HEK293 (cell line): ENCODE measurements around the gene MKI67.

ENCODE experiments used
- CTCF ChIA-PET: fragments of 350-600 bp; formaldehyde crosslinking; extraction: SDS; loops from one replicate; lab custom pipeline; 2021; ENCODE audit warnings: antibody characterized with exemption; lab: Yijun Ruan, JAX
- POLR2A ChIA-PET: fragments of 300-600 bp; formaldehyde crosslinking; extraction: SDS; loops from one replicate; lab custom pipeline; 2020; ENCODE audit warnings: antibody characterized with exemption, inconsistent platforms; lab: Yijun Ruan, JAX
- H3K27ac ChIP-seq: fragments of 200-500 bp; sonication (Bioruptor generic); 2 replicates; pipeline ENCODE4 v1.5.1; 2014; ENCODE audit warnings: low read depth, low read length, control low read depth, inconsistent platforms; ENCODE audit errors: extremely low read depth
- H3K36me3 ChIP-seq, 2 experiments: fragments of 200-500 bp in 1 of 2; sonication (Bioruptor generic) in 1 of 2; 1 replicate in 1 of 2; 2 replicates in 1 of 2; pipeline ENCODE4 v1.5.1; 2014 to 2017; ENCODE audit warnings: inconsistent platforms in 2 of 2, low read length in 2 of 2; ENCODE audit not compliant: control insufficient read depth in 2 of 2, insufficient read depth in 1 of 2
- H3K4me1 ChIP-seq: fragments of 200-500 bp; sonication (Bioruptor generic); 2 replicates; pipeline ENCODE4 v1.5.1; 2014; ENCODE audit warnings: mild to moderate bottlenecking, low read length, inconsistent platforms; ENCODE audit not compliant: control insufficient read depth, insufficient read depth
- H3K4me3 ChIP-seq: 2 replicates; pipeline ENCODE4 v1.5.1; 2011; ENCODE audit warnings: low read depth, mild to moderate bottlenecking, control low read depth, low read length, moderate library complexity
- H3K9me3 ChIP-seq: fragments of 200-500 bp; sonication (Bioruptor generic); 2 replicates; pipeline ENCODE4 v1.5.1; 2014; ENCODE audit warnings: low read depth, low read length, inconsistent platforms; ENCODE audit not compliant: control insufficient read depth, insufficient read depth
- AEBP2 ChIP-seq: fragments of 450-650 bp; formaldehyde crosslinking; IDR thresholded peaks from 2 replicates; pipeline ENCODE4 v1.5.1; 2016; ENCODE audit warnings: missing biosample characterization, missing genetic modification characterization, borderline replicate concordance
- BCL11B ChIP-seq: fragments of 450-650 bp; formaldehyde crosslinking; IDR thresholded peaks from 2 replicates; pipeline ENCODE4 v1.5.1; 2016; ENCODE audit warnings: low read depth, missing biosample characterization, missing genetic modification characterization
- GFI1B ChIP-seq: fragments of 450-650 bp; formaldehyde crosslinking; IDR thresholded peaks from 2 replicates; pipeline ENCODE4 v1.5.1; 2016; ENCODE audit warnings: missing biosample characterization, missing genetic modification characterization
- GLIS1 ChIP-seq: fragments of 450-650 bp; formaldehyde crosslinking; IDR thresholded peaks from 2 replicates; pipeline ENCODE4 v1.5.1; 2016; ENCODE audit warnings: missing biosample characterization, missing genetic modification characterization
- KLF10 ChIP-seq: fragments of 450-650 bp; IDR thresholded peaks from 2 replicates; pipeline ENCODE4 v1.5.1; 2018; ENCODE audit warnings: missing biosample characterization, mild to moderate bottlenecking, missing genetic modification characterization
- MEIS1 ChIP-seq: sonication (generic); formaldehyde crosslinking; IDR thresholded peaks from 2 replicates; pipeline ENCODE4 v1.8.1; 2022; ENCODE audit warnings: missing genetic modification reagents, mild to moderate bottlenecking, borderline replicate concordance
- MYNN ChIP-seq: fragments of 450-650 bp; formaldehyde crosslinking; IDR thresholded peaks from 2 replicates; pipeline ENCODE4 v1.5.1; 2016; ENCODE audit warnings: missing biosample characterization, missing genetic modification characterization, borderline replicate concordance
- SALL2 ChIP-seq: fragments of 450-650 bp; formaldehyde crosslinking; IDR thresholded peaks from 2 replicates; pipeline ENCODE4 v1.5.0; 2017; ENCODE audit warnings: missing biosample characterization, mild to moderate bottlenecking, missing genetic modification characterization, borderline replicate concordance
- SETDB1 ChIP-seq: IDR thresholded peaks from one replicate; pipeline ENCODE4 v1.6.1; 2017; ENCODE audit warnings: mild to moderate bottlenecking, low read length, moderate library complexity, mixed read lengths; ENCODE audit not compliant: insufficient read length
- TCF7L2 ChIP-seq: IDR thresholded peaks from 2 replicates; pipeline ENCODE4 v1.6.1; 2011; ENCODE audit warnings: low read depth, mild to moderate bottlenecking, inconsistent platforms, low read length, moderate library complexity, borderline replicate concordance
- ZBTB26 ChIP-seq: fragments of 450-650 bp; formaldehyde crosslinking; optimal IDR thresholded peaks from 2 replicates; pipeline ENCODE3; 2016; ENCODE audit warnings: missing biosample characterization, mild to moderate bottlenecking, missing genetic modification characterization
- ZBTB7A ChIP-seq: fragments of 450-650 bp; formaldehyde crosslinking; IDR thresholded peaks from 2 replicates; pipeline ENCODE4 v1.5.1; 2016; ENCODE audit warnings: low read depth, missing biosample characterization, missing genetic modification characterization
- ZNF112 ChIP-seq: fragments of 450-650 bp; formaldehyde crosslinking; IDR thresholded peaks from 2 replicates; pipeline ENCODE4 v1.5.0; 2017; ENCODE audit warnings: missing biosample characterization, missing genetic modification characterization
- ZNF114 ChIP-seq: fragments of 450-650 bp; formaldehyde crosslinking; IDR thresholded peaks from 2 replicates; pipeline ENCODE4 v1.5.0; 2017; ENCODE audit warnings: missing biosample characterization, missing genetic modification characterization
- ZNF121 ChIP-seq: fragments of 450-650 bp; formaldehyde crosslinking; IDR thresholded peaks from 2 replicates; pipeline ENCODE4 v1.5.1; 2016; ENCODE audit warnings: missing biosample characterization, missing genetic modification characterization
- ZNF174 ChIP-seq: fragments of 450-650 bp; formaldehyde crosslinking; IDR thresholded peaks from 2 replicates; pipeline ENCODE4 v1.5.0; 2017; ENCODE audit warnings: missing biosample characterization, mild to moderate bottlenecking, missing genetic modification characterization
- ZNF214 ChIP-seq: fragments of 450-650 bp; formaldehyde crosslinking; IDR thresholded peaks from 2 replicates; pipeline ENCODE4 v1.5.1; 2017; ENCODE audit warnings: missing biosample characterization, mild to moderate bottlenecking, missing genetic modification characterization, borderline replicate concordance
- ZNF26 ChIP-seq: fragments of 450-650 bp; formaldehyde crosslinking; IDR thresholded peaks from 2 replicates; pipeline ENCODE4 v1.5.1; 2016; ENCODE audit warnings: missing biosample characterization, missing genetic modification characterization
- ZNF350 ChIP-seq: fragments of 450-650 bp; formaldehyde crosslinking; IDR thresholded peaks from 2 replicates; pipeline ENCODE4 v1.5.0; 2017; ENCODE audit warnings: missing biosample characterization, mild to moderate bottlenecking, missing genetic modification characterization
- ZNF354C ChIP-seq: fragments of 450-650 bp; formaldehyde crosslinking; IDR thresholded peaks from 2 replicates; pipeline ENCODE4 v1.5.1; 2016; ENCODE audit warnings: missing biosample characterization, missing genetic modification characterization, low read depth, borderline replicate concordance
- ZNF514 ChIP-seq: fragments of 450-650 bp; formaldehyde crosslinking; IDR thresholded peaks from 2 replicates; pipeline ENCODE4 v1.5.1; 2016; ENCODE audit warnings: missing biosample characterization, missing genetic modification characterization
- ZNF580 ChIP-seq: fragments of 450-650 bp; formaldehyde crosslinking; IDR thresholded peaks from 2 replicates; pipeline ENCODE4 v1.5.1; 2016; ENCODE audit warnings: missing biosample characterization, missing genetic modification characterization
- ZNF629 ChIP-seq: fragments of 450-650 bp; formaldehyde crosslinking; IDR thresholded peaks from 2 replicates; pipeline ENCODE4 v1.5.1; 2017; ENCODE audit warnings: missing biosample characterization, missing genetic modification characterization
- ZNF639 ChIP-seq: fragments of 450-650 bp; formaldehyde crosslinking; IDR thresholded peaks from 2 replicates; pipeline ENCODE4 v1.5.1; 2016; ENCODE audit warnings: missing biosample characterization, missing genetic modification characterization
- ZNF76 ChIP-seq: fragments of 450-650 bp; formaldehyde crosslinking; IDR thresholded peaks from 2 replicates; pipeline ENCODE4; 2016; ENCODE audit warnings: low read depth, missing biosample characterization, missing genetic modification characterization, borderline replicate concordance
- ZNF837 ChIP-seq: fragments of 450-650 bp; formaldehyde crosslinking; IDR thresholded peaks from 2 replicates; pipeline ENCODE4 v1.5.1; 2016; ENCODE audit warnings: missing biosample characterization, missing genetic modification characterization

MKI67 gene

GRCh38 chr10:128110339-128110738 is 15.9 kb downstream of the MKI67 start (continued):
- no peak for TF ChIP-seq KLF10
- no peak for TF ChIP-seq SALL2 (tag by site-specific recombination)
- no peak for TF ChIP-seq GFI1B (tag by site-specific recombination)
- TF ChIP-seq ZNF114 (tag by site-specific recombination), result no peak
- no peak for TF ChIP-seq MYNN

- peaks cover 88 to 100% of the 10 kb centered on the region in 2 experiments for H3K36me3 ChIP-seq
- ChIA-PET CTCF (no interaction called here), POLR2A (no interaction called here)
- no peaks in the 10 kb centered on the region for H3K9me3 ChIP-seq
- no peak for TF ChIP-seq ZNF350 (tag by site-specific recombination)
- no peaks in the 10 kb centered on the region for H3K4me1 ChIP-seq
- no peak overlapping the region for H3K4me3 ChIP-seq
- no peak overlapping the region for H3K27ac ChIP-seq
These were observed 16.5 kb downstream of the MKI67 start for GRCh38 chr10:128109707-128110106.

- H3K4me1 ChIP-seq, result no peaks in the 10 kb centered on the region
- ChIA-PET CTCF (interaction anchor here (0.9 to 3.5 kb wide), 2 partner anchors 12 to 104 kb away, joined by 3 to 14 read pairs; no protein-coding TSS in a partner anchor), POLR2A (no interaction called here)
- no peak for TF ChIP-seq ZNF76 (tag by site-specific recombination)
- TF ChIP-seq ZNF121 (tag by site-specific recombination), result no peak
- no peak for TF ChIP-seq ZNF837
- TF ChIP-seq ZBTB7A (tag by site-specific recombination), result no peak
- no peak for TF ChIP-seq ZNF639
- no peak for TF ChIP-seq SETDB1
- no peak for TF ChIP-seq ZNF174 (tag by site-specific recombination)
- TF ChIP-seq ZNF629, result no peak
- peaks cover 92 to 100% of the 10 kb centered on the region in 2 experiments for H3K36me3 ChIP-seq
- H3K4me3 ChIP-seq, result no peak overlapping the region
- no peaks in the 10 kb centered on the region for H3K9me3 ChIP-seq
- no peak overlapping the region for H3K27ac ChIP-seq
These were observed 20.8 kb downstream of the MKI67 start for GRCh38 chr10:128105383-128105782.

GRCh38 chr10:128103229-128103714 is 23.0 kb downstream of the MKI67 start:
- no peaks in the 10 kb centered on the region for H3K4me1 ChIP-seq
- peaks cover 80 to 100% of the 10 kb centered on the region in 2 experiments for H3K36me3 ChIP-seq
- POLR2A ChIA-PET, result no interaction called here
- no peaks in the 10 kb centered on the region for H3K9me3 ChIP-seq
- H3K4me3 ChIP-seq, result no peak overlapping the region
- CTCF ChIA-PET, result interaction anchor here (3.5 kb wide), 1 partner anchor 14 kb away, joined by 14 read pairs; no protein-coding TSS in a partner anchor
- no peak overlapping the region for H3K27ac ChIP-seq
- TF ChIP-seq ZNF112 (tag by site-specific recombination), result no peak
- TF ChIP-seq ZNF354C (tag by site-specific recombination), result no peak
- TF ChIP-seq ZNF580 (tag by site-specific recombination), result no peak
- no peak for TF ChIP-seq ZNF214 (tag by site-specific recombination)
- TF ChIP-seq GFI1B (tag by site-specific recombination), result no peak
- TF ChIP-seq ZNF629, result no peak
- TF ChIP-seq ZBTB26, result no peak
- no peak for TF ChIP-seq BCL11B
- no peak for TF ChIP-seq ZNF26 (tag by site-specific recombination)
- TF ChIP-seq ZNF514, result no peak
- TF ChIP-seq GLIS1, result no peak
- TF ChIP-seq AEBP2, result no peak
- no peak for TF ChIP-seq MEIS1
- no peak for TF ChIP-seq TCF7L2
